Panc1 (cell line): ENCODE data around the gene EHBP1.

Source experiments
- POLR2AphosphoS5 ChIP-seq: IDR thresholded peaks from 2 replicates; pipeline ENCODE4 v1.6.1; 2012; ENCODE audit warnings: mild to moderate bottlenecking, low read depth, low read length, moderate library complexity
- SIN3A ChIP-seq: IDR thresholded peaks from 2 replicates; pipeline ENCODE4 v1.6.1; 2012; ENCODE audit warnings: low read depth, mild to moderate bottlenecking, low read length, moderate library complexity, borderline replicate concordance; ENCODE audit not compliant: insufficient read depth
- TCF7L2 ChIP-seq: IDR thresholded peaks from 2 replicates; pipeline ENCODE4 v1.6.1; 2011; ENCODE audit warnings: mild to moderate bottlenecking, low read depth, low read length, inconsistent platforms
- TF ChIP-seq, protein P1 (sequence below): fragments of 450-650 bp; IDR thresholded peaks from 2 replicates; pipeline ENCODE4 v1.5.1; 2017; ENCODE audit warnings: mild to moderate bottlenecking
- TF ChIP-seq, protein P2 (sequence below), 2 experiments: IDR thresholded peaks; 2 replicates each; pipeline ENCODE4 v1.6.1; 2011 to 2012; ENCODE audit warnings: low read depth in 2 of 2, control low read depth in 1 of 2, low read length in 1 of 2, mild to moderate bottlenecking in 1 of 2, moderate library complexity in 1 of 2; ENCODE audit not compliant: insufficient read depth in 1 of 2

DNA sequence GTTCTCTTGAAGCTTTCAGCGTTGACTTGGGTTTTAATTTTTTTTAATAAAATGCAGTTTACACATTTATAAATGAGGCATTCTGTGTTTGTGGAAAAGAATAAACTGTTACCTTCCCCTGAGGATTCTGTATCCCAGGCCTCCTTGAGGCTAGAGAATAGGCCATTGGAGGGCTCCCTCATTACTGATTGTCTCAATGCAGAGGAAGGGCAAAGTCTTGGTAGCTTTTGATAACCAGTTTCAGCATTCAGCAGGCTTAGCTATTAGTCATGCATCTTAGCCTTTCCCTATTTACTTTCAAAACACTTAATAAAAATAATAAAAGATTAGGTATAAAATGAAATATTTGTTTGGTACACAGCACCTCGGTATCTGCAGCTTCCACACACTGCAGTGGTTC lies 287.0 kb downstream of the EHBP1 start:
- TF ChIP-seq, protein P1, sequence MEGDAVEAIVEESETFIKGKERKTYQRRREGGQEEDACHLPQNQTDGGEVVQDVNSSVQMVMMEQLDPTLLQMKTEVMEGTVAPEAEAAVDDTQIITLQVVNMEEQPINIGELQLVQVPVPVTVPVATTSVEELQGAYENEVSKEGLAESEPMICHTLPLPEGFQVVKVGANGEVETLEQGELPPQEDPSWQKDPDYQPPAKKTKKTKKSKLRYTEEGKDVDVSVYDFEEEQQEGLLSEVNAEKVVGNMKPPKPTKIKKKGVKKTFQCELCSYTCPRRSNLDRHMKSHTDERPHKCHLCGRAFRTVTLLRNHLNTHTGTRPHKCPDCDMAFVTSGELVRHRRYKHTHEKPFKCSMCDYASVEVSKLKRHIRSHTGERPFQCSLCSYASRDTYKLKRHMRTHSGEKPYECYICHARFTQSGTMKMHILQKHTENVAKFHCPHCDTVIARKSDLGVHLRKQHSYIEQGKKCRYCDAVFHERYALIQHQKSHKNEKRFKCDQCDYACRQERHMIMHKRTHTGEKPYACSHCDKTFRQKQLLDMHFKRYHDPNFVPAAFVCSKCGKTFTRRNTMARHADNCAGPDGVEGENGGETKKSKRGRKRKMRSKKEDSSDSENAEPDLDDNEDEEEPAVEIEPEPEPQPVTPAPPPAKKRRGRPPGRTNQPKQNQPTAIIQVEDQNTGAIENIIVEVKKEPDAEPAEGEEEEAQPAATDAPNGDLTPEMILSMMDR, result no peak
- TF ChIP-seq, protein P2, sequence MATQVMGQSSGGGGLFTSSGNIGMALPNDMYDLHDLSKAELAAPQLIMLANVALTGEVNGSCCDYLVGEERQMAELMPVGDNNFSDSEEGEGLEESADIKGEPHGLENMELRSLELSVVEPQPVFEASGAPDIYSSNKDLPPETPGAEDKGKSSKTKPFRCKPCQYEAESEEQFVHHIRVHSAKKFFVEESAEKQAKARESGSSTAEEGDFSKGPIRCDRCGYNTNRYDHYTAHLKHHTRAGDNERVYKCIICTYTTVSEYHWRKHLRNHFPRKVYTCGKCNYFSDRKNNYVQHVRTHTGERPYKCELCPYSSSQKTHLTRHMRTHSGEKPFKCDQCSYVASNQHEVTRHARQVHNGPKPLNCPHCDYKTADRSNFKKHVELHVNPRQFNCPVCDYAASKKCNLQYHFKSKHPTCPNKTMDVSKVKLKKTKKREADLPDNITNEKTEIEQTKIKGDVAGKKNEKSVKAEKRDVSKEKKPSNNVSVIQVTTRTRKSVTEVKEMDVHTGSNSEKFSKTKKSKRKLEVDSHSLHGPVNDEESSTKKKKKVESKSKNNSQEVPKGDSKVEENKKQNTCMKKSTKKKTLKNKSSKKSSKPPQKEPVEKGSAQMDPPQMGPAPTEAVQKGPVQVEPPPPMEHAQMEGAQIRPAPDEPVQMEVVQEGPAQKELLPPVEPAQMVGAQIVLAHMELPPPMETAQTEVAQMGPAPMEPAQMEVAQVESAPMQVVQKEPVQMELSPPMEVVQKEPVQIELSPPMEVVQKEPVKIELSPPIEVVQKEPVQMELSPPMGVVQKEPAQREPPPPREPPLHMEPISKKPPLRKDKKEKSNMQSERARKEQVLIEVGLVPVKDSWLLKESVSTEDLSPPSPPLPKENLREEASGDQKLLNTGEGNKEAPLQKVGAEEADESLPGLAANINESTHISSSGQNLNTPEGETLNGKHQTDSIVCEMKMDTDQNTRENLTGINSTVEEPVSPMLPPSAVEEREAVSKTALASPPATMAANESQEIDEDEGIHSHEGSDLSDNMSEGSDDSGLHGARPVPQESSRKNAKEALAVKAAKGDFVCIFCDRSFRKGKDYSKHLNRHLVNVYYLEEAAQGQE (IDR thresholded peaks at IDR 0.05; ENCODE audit: insufficient read depth in 1 of 2, low read depth in 2 of 2, low read length in 1 of 2), result no peak
- TF ChIP-seq POLR2AphosphoS5 (no peak), SIN3A (no peak), TCF7L2 (no peak)
